Liver (tissue), 9 donors: Measurements from ENCODE around the gene CRYGA. TPM values are rescaled to one million over a fixed set of nuclear protein-coding genes. Genes with fewer than 3 reads are reported as not detected.

Experiments used
- DNase-seq: peaks from one replicate; pipeline ENCODE4 v3.0.0-alpha.2; 2017; ENCODE audit warnings: low spot score
- H3K27ac ChIP-seq, 2 donors: one replicate each; pipeline ENCODE4 v1.7.0; 2013; ENCODE audit warnings: inconsistent platforms in 2 of 2, low read length in 2 of 2, control low read depth in 1 of 2, low read depth in 1 of 2, mild to moderate bottlenecking in 1 of 2
- H3K27me3 ChIP-seq, 4 donors: one replicate each; pipeline versions ENCODE4 v1.6.1 to v1.7.0; 2013; ENCODE audit warnings: low read length in 3 of 4, inconsistent platforms in 1 of 4, mild to moderate bottlenecking in 1 of 4, moderate library complexity in 1 of 4; ENCODE audit not compliant: control insufficient read depth in 4 of 4, insufficient read depth in 4 of 4
- H3K36me3 ChIP-seq, 4 donors: one replicate each; pipeline versions ENCODE4 v1.6.1 to v1.7.0; 2013; ENCODE audit warnings: low read length in 3 of 4, mild to moderate bottlenecking in 3 of 4, low read depth in 1 of 4, moderate library complexity in 1 of 4; ENCODE audit not compliant: control insufficient read depth in 4 of 4, insufficient read depth in 3 of 4
- H3K4me1 ChIP-seq, 4 donors: one replicate each; pipeline versions ENCODE4 v1.6.1 to v1.7.0; 2013; ENCODE audit warnings: low read length in 3 of 4, mild to moderate bottlenecking in 3 of 4, moderate library complexity in 1 of 4; ENCODE audit not compliant: control insufficient read depth in 4 of 4, insufficient read depth in 4 of 4
- H3K4me3 ChIP-seq, 3 donors: one replicate each; pipeline versions ENCODE4 v1.6.1 to v1.7.0; 2013; ENCODE audit warnings: low read length in 3 of 3, control low read depth in 1 of 3, low read depth in 1 of 3, mild to moderate bottlenecking in 1 of 3
- H3K9ac ChIP-seq, 2 donors: one replicate each; pipeline ENCODE4 v1.7.0; 2013; ENCODE audit warnings: low read length in 2 of 2, mild to moderate bottlenecking in 2 of 2, moderate library complexity in 2 of 2, control low read depth in 1 of 2, low read depth in 1 of 2
- H3K9me3 ChIP-seq, 4 donors: one replicate each; pipeline versions ENCODE4 v1.6.1 to v1.7.0; 2013; ENCODE audit warnings: low read length in 3 of 4; ENCODE audit not compliant: control insufficient read depth in 4 of 4
- CTCF ChIP-seq: fragments of 150-350 bp; IDR thresholded peaks from 2 replicates; pipeline ENCODE4 v1.5.1; 2017; ENCODE audit warnings: improper control_type of control experiment, low read depth, low read length; ENCODE audit not compliant: missing input control
- FOXA1 ChIP-seq: IDR thresholded peaks from 2 replicates; pipeline ENCODE4 v1.6.1; 2016; ENCODE audit warnings: antibody characterized with exemption
- FOXA2 ChIP-seq: IDR thresholded peaks from 2 replicates; pipeline ENCODE4 v1.6.1; 2016; ENCODE audit warnings: antibody characterized with exemption
- HNF4A ChIP-seq, 2 donors: conservative IDR thresholded peaks; 2 replicates each; pipeline ENCODE4 v1.6.1; 2016; ENCODE audit warnings: antibody characterized with exemption in 2 of 2, mild to moderate bottlenecking in 2 of 2
- HNF4G ChIP-seq: IDR thresholded peaks from 2 replicates; pipeline ENCODE4 v1.6.1; 2016; ENCODE audit warnings: antibody characterized with exemption
- NR2F2 ChIP-seq: IDR thresholded peaks from 2 replicates; pipeline ENCODE4 v1.6.1; 2016; ENCODE audit warnings: antibody characterized with exemption
- RAD21 ChIP-seq, 2 donors: IDR thresholded peaks; 2 replicates each; pipeline ENCODE4 v1.6.1; 2016; ENCODE audit warnings: antibody characterized with exemption in 2 of 2, mild to moderate bottlenecking in 2 of 2
- RXRA ChIP-seq, 2 donors: IDR thresholded peaks; 2 replicates each; pipeline ENCODE4 v1.6.1; 2017 to 2018; ENCODE audit warnings: antibody characterized with exemption in 2 of 2, mild to moderate bottlenecking in 1 of 2
- YY1 ChIP-seq: IDR thresholded peaks from 2 replicates; pipeline ENCODE4 v1.6.1; 2016; ENCODE audit warnings: antibody characterized with exemption, mild to moderate bottlenecking
- ZBTB33 ChIP-seq: IDR thresholded peaks from 2 replicates; pipeline ENCODE4 v1.6.1; 2016; ENCODE audit warnings: antibody characterized with exemption
- whole genome bisulfite sequencing: extraction: QIAGEN DNeasy Blood & Tissue Kit; methylation state at CpG from one replicate; pipeline ENCODE4 v1.1.7; 2013; 5-methylcytosine and 5-hydroxymethylcytosine counted together
- polyA plus RNA-seq, 2 donors: library from polyadenylated mRNA; stranded (reverse) in 1 of 2; unstranded in 1 of 2; fragments of 200-250 nt in 1 of 2; fragments of >200 nt in 1 of 2; fragmentation: Nextera tagmentation in 1 of 2; extraction: Ambion mirVana in 1 of 2; gene quantifications; one replicate each; pipeline versions ENCODE4 v1.2.1 to v1.2.3, GENCODE V29; 2013 to 2015
- total RNA-seq, 2 donors: library from RNA; depleted of rRNA; stranded (reverse); fragments of >200 nt; gene quantifications; one replicate each; pipeline ENCODE4 v1.2.3, GENCODE V29; 2014
- TF ChIP-seq, protein P1 (sequence below): IDR thresholded peaks from 2 replicates; pipeline ENCODE4 v1.6.1; 2016; ENCODE audit warnings: antibody characterized with exemption
- TF ChIP-seq, protein P2 (sequence below): IDR thresholded peaks from 2 replicates; pipeline ENCODE4 v1.6.1; 2016; ENCODE audit warnings: antibody characterized with exemption, mild to moderate bottlenecking
- donor health status: healthy.
- donor health status: healthy.
- donor health status: healthy.
- donor health status: healthy.
- donor health status: healthy.

CRYGA gene
- total and polyA plus RNA-seq, 4 donors = not detected

- Histone ChIP-seq H3K27me3 (peaks cover 0 to 2% (median 0%) of the 10 kb centered on the region in 4 donors), H3K27ac (no peak overlapping the region), H3K4me3 (no peak overlapping the region), H3K4me1 (no peaks in the 10 kb centered on the region), H3K36me3 (no peaks in the 10 kb centered on the region), H3K9ac (no peak overlapping the region), H3K9me3 (no peaks in the 10 kb centered on the region)
- DNase-seq = no peak
- WGBS = 80% methylated on average over 2 of the region's 2 CpGs
- TF ChIP-seq NR2F2 = no peak
- no peak for TF ChIP-seq ZBTB33
- TF ChIP-seq FOXA2 = no peak
- no peak for TF ChIP-seq FOXA1
- TF ChIP-seq CTCF = no peak
Measured at GRCh38 chr2:208164951-208165755, 1.8 kb upstream of the CRYGA start.

GRCh38 chr2:208156439-208156838 lies 7.0 kb downstream of the CRYGA start:
- no peak for DNase-seq
- H3K9ac ChIP-seq = no peak overlapping the region
- peaks cover 0 to 2% (median 0%) of the 10 kb centered on the region in 4 donors for H3K9me3 ChIP-seq
- H3K36me3 ChIP-seq = no peaks in the 10 kb centered on the region
- TF ChIP-seq HNF4G (peak; percentile 13), YY1 (no peak), HNF4A (conservative IDR thresholded peaks at IDR 0.05) (peak; percentile 41 to 49), RXRA (IDR thresholded peaks at IDR 0.05) (peak; percentile 25 to 39)
- TF ChIP-seq, protein P1, sequence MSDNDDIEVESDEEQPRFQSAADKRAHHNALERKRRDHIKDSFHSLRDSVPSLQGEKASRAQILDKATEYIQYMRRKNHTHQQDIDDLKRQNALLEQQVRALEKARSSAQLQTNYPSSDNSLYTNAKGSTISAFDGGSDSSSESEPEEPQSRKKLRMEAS = no peak
- 53% methylated on average over 2 of the region's 2 CpGs for WGBS
- H3K27me3 ChIP-seq = peaks cover 0 to 8% (median 0%) of the 10 kb centered on the region in 4 donors
- no peak overlapping the region for H3K27ac ChIP-seq
- H3K4me1 ChIP-seq = peaks cover 0 to 3% (median 0%) of the 10 kb centered on the region in 4 donors
- no peak overlapping the region for H3K4me3 ChIP-seq

GRCh38 chr2:208153156-208153555 lies 10.2 kb downstream of the CRYGA start:
- no peak overlapping the region for H3K27ac ChIP-seq
- no peaks in the 10 kb centered on the region for H3K36me3 ChIP-seq
- peaks cover 0 to 3% (median 0%) of the 10 kb centered on the region in 4 donors for H3K4me1 ChIP-seq
- H3K4me3 ChIP-seq = no peak overlapping the region
- no peak for DNase-seq
- TF ChIP-seq, protein P1 = no peak
- no peak for TF ChIP-seq RAD21 (IDR thresholded peaks at IDR 0.05)
- no peak for TF ChIP-seq NR2F2
- TF ChIP-seq, protein P2, sequence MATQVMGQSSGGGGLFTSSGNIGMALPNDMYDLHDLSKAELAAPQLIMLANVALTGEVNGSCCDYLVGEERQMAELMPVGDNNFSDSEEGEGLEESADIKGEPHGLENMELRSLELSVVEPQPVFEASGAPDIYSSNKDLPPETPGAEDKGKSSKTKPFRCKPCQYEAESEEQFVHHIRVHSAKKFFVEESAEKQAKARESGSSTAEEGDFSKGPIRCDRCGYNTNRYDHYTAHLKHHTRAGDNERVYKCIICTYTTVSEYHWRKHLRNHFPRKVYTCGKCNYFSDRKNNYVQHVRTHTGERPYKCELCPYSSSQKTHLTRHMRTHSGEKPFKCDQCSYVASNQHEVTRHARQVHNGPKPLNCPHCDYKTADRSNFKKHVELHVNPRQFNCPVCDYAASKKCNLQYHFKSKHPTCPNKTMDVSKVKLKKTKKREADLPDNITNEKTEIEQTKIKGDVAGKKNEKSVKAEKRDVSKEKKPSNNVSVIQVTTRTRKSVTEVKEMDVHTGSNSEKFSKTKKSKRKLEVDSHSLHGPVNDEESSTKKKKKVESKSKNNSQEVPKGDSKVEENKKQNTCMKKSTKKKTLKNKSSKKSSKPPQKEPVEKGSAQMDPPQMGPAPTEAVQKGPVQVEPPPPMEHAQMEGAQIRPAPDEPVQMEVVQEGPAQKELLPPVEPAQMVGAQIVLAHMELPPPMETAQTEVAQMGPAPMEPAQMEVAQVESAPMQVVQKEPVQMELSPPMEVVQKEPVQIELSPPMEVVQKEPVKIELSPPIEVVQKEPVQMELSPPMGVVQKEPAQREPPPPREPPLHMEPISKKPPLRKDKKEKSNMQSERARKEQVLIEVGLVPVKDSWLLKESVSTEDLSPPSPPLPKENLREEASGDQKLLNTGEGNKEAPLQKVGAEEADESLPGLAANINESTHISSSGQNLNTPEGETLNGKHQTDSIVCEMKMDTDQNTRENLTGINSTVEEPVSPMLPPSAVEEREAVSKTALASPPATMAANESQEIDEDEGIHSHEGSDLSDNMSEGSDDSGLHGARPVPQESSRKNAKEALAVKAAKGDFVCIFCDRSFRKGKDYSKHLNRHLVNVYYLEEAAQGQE = no peak
- peaks cover 0 to 12% (median 0%) of the 10 kb centered on the region in 4 donors for H3K27me3 ChIP-seq
- H3K9me3 ChIP-seq = peaks cover 0 to 3% (median 1%) of the 10 kb centered on the region in 4 donors
- H3K9ac ChIP-seq = no peak overlapping the region
